Mucosa of descending colon (tissue), 3 donors: Measurements from ENCODE around the gene LYRM4. TPM values are rescaled to one million over a fixed set of nuclear protein-coding genes. Genes with fewer than 3 reads are reported as not detected.

ENCODE experiments used
- ATAC-seq: fragments of 200-7000 bp; cut with Tn5 transposase; one replicate; pipeline ENCODE4 v1.9.1; 2020; ENCODE audit warnings: mild to moderate bottlenecking, moderate library complexity
- DNase-seq, 3 donors: peaks; one replicate each; pipeline ENCODE4 v3.0.0-alpha.2; 2020
- H3K36me3 ChIP-seq: fragments of 200-600 bp; one replicate; pipeline ENCODE4 v1.8.0; 2021; ENCODE audit warnings: low read depth, mild to moderate bottlenecking
- H3K4me1 ChIP-seq: fragments of 200-600 bp; one replicate; pipeline ENCODE4 v1.8.0; 2021; ENCODE audit warnings: low read depth, mild to moderate bottlenecking
- H3K4me3 ChIP-seq: fragments of 200-600 bp; one replicate; pipeline ENCODE4 v1.8.0; 2021; ENCODE audit warnings: mild to moderate bottlenecking
- H3K9me3 ChIP-seq: fragments of 200-600 bp; one replicate; pipeline ENCODE4 v1.8.0; 2021; ENCODE audit warnings: mild to moderate bottlenecking
- intact Hi-C, 2 donors: fragments of 100-400 bp; cut with DNase I in 1 of 2; cut with micrococcal nuclease in 1 of 2; formaldehyde crosslinking; loops; one replicate each; pipeline versions ENCODE4 v1.11.0 to v1.11.1; 2022; cut with DNase I, micrococcal nuclease
- total RNA-seq, 3 donors: library from RNA; stranded (reverse); fragmentation: NEBNext Ultra II Directional in 2 of 3; extraction: Animal tissue kit (Norgen Biotek cat#: 25700) in 2 of 3; gene quantifications; one replicate each; pipeline versions ENCODE4 v1.2.1 to v1.2.4, GENCODE V29; 2021 to 2023
- TF ChIP-seq, protein P1 (sequence below): fragments of 200-600 bp; IDR thresholded peaks from one replicate; pipeline ENCODE4 v1.8.0; 2022; ENCODE audit warnings: antibody characterized with exemption, mild to moderate bottlenecking
- donor health status: DM: no; HTN: no; CAD: no; lungs with moderate emphysema.
- donor health status: DM: no; HTN: no; CAD: no.
- donor health status: DM: no; HTN: yes; CAD: no.

Gene LYRM4
- total RNA-seq, 3 donors from 2014 or later = 13.6 to 19.8 (median 13.9) TPM

DNA sequence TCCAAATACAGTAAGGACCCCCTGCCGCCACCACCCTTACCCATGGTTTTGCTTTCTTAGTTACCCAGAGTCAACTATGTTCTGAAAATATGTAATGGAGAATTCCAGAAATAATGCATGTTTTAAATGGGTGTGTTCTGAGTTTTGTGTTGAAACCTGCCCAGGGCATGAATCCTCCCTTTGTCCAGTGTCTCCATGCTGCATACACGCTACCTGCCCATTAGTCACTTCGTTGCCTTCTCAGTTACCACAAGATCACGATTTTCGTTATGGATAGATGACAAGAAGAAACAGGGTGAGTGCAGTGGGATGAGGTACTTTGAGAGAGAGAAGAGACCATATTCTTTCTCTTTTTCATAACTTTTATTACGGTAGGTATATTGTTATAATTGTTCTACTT, 11.2 kb upstream of the LYRM4 start:
- no peaks in the 10 kb centered on the region for H3K9me3 ChIP-seq
- no peak overlapping the region for H3K4me3 ChIP-seq
- ATAC-seq (no peak), DNase-seq (no peak)
- TF ChIP-seq, protein P1, sequence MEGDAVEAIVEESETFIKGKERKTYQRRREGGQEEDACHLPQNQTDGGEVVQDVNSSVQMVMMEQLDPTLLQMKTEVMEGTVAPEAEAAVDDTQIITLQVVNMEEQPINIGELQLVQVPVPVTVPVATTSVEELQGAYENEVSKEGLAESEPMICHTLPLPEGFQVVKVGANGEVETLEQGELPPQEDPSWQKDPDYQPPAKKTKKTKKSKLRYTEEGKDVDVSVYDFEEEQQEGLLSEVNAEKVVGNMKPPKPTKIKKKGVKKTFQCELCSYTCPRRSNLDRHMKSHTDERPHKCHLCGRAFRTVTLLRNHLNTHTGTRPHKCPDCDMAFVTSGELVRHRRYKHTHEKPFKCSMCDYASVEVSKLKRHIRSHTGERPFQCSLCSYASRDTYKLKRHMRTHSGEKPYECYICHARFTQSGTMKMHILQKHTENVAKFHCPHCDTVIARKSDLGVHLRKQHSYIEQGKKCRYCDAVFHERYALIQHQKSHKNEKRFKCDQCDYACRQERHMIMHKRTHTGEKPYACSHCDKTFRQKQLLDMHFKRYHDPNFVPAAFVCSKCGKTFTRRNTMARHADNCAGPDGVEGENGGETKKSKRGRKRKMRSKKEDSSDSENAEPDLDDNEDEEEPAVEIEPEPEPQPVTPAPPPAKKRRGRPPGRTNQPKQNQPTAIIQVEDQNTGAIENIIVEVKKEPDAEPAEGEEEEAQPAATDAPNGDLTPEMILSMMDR = no peak
- H3K4me1 ChIP-seq = no peaks in the 10 kb centered on the region
- intact Hi-C loops = no loop called here
- no peaks in the 10 kb centered on the region for H3K36me3 ChIP-seq

DNA sequence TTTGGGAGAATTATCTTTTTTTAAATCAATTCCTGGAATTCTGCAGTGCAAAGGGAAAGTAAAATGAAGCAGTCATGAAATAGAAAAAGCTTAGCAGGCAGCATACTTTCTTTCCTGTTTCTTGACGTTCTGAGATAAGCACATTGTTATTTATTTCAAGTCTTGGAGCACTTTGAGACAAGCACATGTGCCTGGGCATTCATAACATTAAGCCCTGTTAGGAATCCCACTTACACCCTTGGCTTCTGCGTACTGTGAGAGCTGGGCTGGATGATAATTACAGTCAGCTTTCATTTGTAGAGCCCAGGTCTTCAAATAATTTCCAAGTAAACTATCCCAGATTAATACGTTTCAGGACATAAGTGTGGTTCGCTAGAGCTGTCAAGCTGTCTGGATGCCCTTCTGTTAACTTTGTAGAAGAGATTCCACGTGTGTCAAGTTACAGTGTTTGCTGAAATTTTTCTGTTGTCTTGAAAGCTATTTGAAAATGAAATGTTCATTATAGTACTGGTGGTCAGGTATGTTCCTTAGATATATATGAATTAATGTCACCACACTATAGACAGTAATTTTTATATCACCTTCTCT, 9.4 kb upstream of the LYRM4 start:
- no peaks in the 10 kb centered on the region for H3K9me3 ChIP-seq
- TF ChIP-seq, protein P1 = no peak
- DNase-seq (no peak), ATAC-seq (no peak)
- H3K4me3 ChIP-seq = no peak overlapping the region
- no peaks in the 10 kb centered on the region for H3K4me1 ChIP-seq
- intact Hi-C loops = no loop called here
- no peaks in the 10 kb centered on the region for H3K36me3 ChIP-seq

DNA sequence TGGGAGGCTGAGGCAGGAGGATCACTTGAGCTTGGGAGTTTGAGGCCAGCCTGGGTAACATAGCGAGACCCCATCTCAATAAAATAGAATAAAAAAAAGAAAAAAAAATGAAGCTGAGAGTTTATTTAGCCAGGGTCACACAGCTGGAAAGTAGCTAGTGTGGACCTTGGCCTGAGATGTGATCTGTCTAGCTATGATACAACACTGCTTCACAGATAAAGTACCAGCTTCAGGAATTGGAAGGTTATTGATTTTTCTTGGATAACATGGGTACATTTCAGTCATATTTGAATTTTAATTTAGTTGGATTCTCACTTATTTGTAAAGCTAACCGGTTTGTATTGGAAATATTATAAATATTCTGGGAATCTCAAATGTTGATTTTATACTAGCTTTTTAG, 5.7 kb upstream of the LYRM4 start:
- TF ChIP-seq, protein P1 = no peak
- DNase-seq (no peak), ATAC-seq (no peak)
- Histone ChIP-seq H3K9me3 (no peaks in the 10 kb centered on the region), H3K4me3 (no peak overlapping the region), H3K36me3 (no peaks in the 10 kb centered on the region), H3K4me1 (peaks cover 7% of the 10 kb centered on the region)
- intact Hi-C loops = no loop called here

DNA sequence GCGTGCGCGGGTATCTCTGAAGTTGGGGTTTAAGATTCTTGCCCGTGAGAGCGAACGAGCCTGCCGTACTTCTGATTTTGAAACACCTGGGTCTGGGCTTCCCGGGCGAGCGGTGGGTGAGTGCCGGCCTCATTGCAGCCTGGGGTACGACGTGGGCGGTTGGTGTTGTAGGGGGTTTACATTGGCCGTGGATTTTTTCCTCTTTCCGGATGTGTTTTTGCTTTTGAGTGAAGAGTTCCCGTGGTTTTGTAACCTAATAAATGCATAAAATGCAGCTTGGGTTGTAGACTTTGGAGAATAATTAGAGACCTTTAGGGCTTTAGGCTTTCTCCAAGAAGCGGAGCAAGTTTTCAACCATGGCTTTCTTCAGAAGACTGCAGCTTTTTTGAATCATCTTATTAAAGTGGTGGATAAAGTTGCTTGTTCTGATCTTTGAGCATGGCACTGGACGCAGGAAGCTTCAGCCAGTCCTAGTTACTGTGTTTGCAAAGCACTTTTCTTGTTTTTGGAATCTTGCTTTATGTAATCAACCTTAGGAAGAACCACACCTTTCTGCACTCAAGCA, 877 bp upstream of the LYRM4 start:
- Histone ChIP-seq H3K36me3 (no peaks in the 10 kb centered on the region), H3K9me3 (no peaks in the 10 kb centered on the region), H3K4me3 (peak overlapping the region; percentile 74), H3K4me1 (peaks cover 7% of the 10 kb centered on the region)
- no peak for DNase-seq
- intact Hi-C loops = no loop called here
- TF ChIP-seq, protein P1 = no peak
- no peak for ATAC-seq

GRCh38 chr6:5260111-5260620, 584 bp downstream of the LYRM4 start:
- H3K4me3 ChIP-seq = peak overlapping the region; percentile 74
- peaks cover 7% of the 10 kb centered on the region for H3K4me1 ChIP-seq
- H3K36me3 ChIP-seq = no peaks in the 10 kb centered on the region
- peak; percentile 77 for ATAC-seq
- DNase-seq = peak; percentile 67 to 82 (median 78)
- TF ChIP-seq, protein P1 = no peak
- no peaks in the 10 kb centered on the region for H3K9me3 ChIP-seq
- intact Hi-C loops = no loop called here
